Adrenal gland (tissue), 5 donors: Measurements from ENCODE around the gene SHB.

Source experiments
- CTCF ChIP-seq, 6 experiments: fragments of 450-650 bp in 4 of 6; fragments of 200-600 bp in 2 of 6; sonication (generic) in 1 of 6; IDR thresholded peaks; 1 replicate in 5 of 6; 2 replicates in 1 of 6; pipeline versions ENCODE4 v1.5.1 to v1.8.0; 2016 to 2021; ENCODE audit warnings: antibody characterized with exemption in 6 of 6, mild to moderate bottlenecking in 2 of 6, moderate library complexity in 1 of 6
- POLR2A ChIP-seq, 2 donors: fragments of 450-650 bp; IDR thresholded peaks; one replicate each; pipeline ENCODE4 v1.6.1; 2017; ENCODE audit warnings: antibody characterized with exemption in 2 of 2, mild to moderate bottlenecking in 2 of 2, moderate library complexity in 1 of 2
- donor health status: DM: no; HTN: no; CAD: no.

GRCh38 chr9:37909326-37909725, 159.7 kb downstream of the SHB start:
- TF ChIP-seq CTCF (IDR thresholded peaks at IDR 0.05) (no peak), POLR2A (IDR thresholded peaks at IDR 0.05) (no peak)
